ENCODE results near the gene TMEM121. TPM values are rescaled to one million over a fixed set of nuclear protein-coding genes. Genes with fewer than 3 reads are reported as not detected.
A peak's percentile ranks its signal among the peaks of the same experiment; 100 is the strongest.

Gene TMEM121
- total and polyA plus RNA-seq, 7 experiments from 2014 or later = 0.83 to 5.7 (median 3.7) TPM

DNA sequence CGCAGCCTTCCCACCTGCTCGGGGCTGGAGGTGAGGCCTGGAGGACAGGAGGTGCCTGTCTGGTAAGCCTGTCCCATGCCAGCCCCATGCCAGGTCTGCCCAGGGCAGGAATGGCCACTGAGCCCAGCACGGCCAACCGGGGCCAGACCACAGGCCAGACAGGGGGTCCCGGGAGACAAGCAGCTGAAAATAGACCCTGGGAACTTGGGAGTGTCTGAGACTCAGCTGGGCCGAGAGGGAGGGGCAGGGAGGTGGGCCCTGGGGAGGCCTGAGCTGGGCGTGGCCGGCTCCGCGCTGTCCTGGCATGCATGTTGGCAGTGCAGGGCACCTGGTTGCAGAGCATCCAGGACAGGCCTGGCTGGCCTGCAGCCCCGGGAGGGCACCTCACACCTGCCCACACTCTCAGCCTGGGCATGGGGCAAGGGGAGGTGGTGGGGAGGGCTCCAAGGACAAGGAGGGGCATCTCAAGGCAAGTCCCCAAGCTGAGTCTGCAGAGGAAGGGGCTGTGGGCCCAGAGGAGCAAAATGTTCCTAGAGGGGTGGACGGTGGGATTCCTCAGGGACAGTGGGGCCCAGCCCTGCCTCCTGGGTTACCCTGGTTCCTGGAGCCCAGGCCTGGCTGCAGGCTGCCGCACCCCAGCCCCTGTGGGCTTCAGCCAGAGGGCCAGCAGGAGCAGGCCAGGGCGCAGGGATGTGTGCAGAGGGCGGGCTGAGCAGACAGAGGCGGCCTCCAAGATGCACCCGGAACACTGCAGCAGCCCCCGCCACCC is 42.9 kb upstream of the TMEM121 start:
- POLR2A ChIA-PET = interaction anchor here (0.9 to 1.0 kb wide), 2 partner anchors 13 to 182 kb away, joined by 3 to 4 read pairs; partner anchors contain the start of gene BRF1
- no peak overlapping the region for H3K4me3 ChIP-seq (ENCODE audit: low read length)
- Mint-ChIP-seq H3K4me3 (peak overlapping the region in 2 of 10 donors; percentile 25 to 92), H3K4me1 (peaks cover 24 to 59% (median 43%) of the 10 kb centered on the region in 7 donors), H3K27ac (peak overlapping the region; percentile 91 to 100 (median 99)), H3K9me3 (peaks cover 0 to 6% (median 0%) of the 10 kb centered on the region in 11 donors), H3K36me3 (peaks cover 0 to 2% (median 0%) of the 10 kb centered on the region in 5 donors), H3K27me3 (peaks cover 0 to 20% (median 0%) of the 10 kb centered on the region in 5 donors)
- ATAC-seq (no peak), DNase-seq (peak in 2 of 9 donors; percentile 16 to 24)
- intact Hi-C loops (cut with micrococcal nuclease) = no loop called here
- H3K4me1 ChIP-seq (ENCODE audit: control insufficient read depth in 2 of 2, insufficient read depth in 2 of 2, low read length in 2 of 2) = peaks cover 50 to 73% of the 10 kb centered on the region in 2 donors
- CTCF ChIA-PET = interaction anchor here (1.0 to 3.1 kb wide), 2 partner anchors 113 kb away, joined by 5 to 20 read pairs; no protein-coding TSS in a partner anchor
- H3K27ac ChIP-seq (ENCODE audit: low read depth, low read length) = peak overlapping the region; percentile 100
- no peaks in the 10 kb centered on the region for H3K36me3 ChIP-seq (ENCODE audit: control insufficient read depth in 2 of 3, insufficient read depth in 3 of 3, low read length in 3 of 3)
- H3K27me3 ChIP-seq (ENCODE audit: control insufficient read depth in 2 of 2, insufficient read depth in 2 of 2, low read length in 2 of 2) = no peaks in the 10 kb centered on the region
- no peaks in the 10 kb centered on the region for H3K9me3 ChIP-seq (ENCODE audit: control insufficient read depth in 2 of 3, low read length in 3 of 3)

GRCh38 chr14:105484069-105484996 is 42.0 kb upstream of the TMEM121 start:
- H3K27me3 Mint-ChIP-seq = peaks cover 0 to 17% (median 0%) of the 10 kb centered on the region in 5 donors
- intact Hi-C loops (cut with micrococcal nuclease) = no loop called here
- H3K4me3 ChIP-seq (ENCODE audit: low read length) = no peak overlapping the region
- H3K9me3 ChIP-seq (ENCODE audit: control insufficient read depth in 2 of 3, low read length in 3 of 3) = no peaks in the 10 kb centered on the region
- peak overlapping the region; percentile 100 for H3K27ac ChIP-seq (ENCODE audit: low read depth, low read length)
- peaks cover 0 to 6% (median 0%) of the 10 kb centered on the region in 11 donors for H3K9me3 Mint-ChIP-seq
- H3K4me1 ChIP-seq (ENCODE audit: control insufficient read depth in 2 of 2, insufficient read depth in 2 of 2, low read length in 2 of 2) = peaks cover 58 to 81% of the 10 kb centered on the region in 2 donors
- H3K36me3 ChIP-seq (ENCODE audit: control insufficient read depth in 2 of 3, insufficient read depth in 3 of 3, low read length in 3 of 3) = no peaks in the 10 kb centered on the region
- no peaks in the 10 kb centered on the region for H3K27me3 ChIP-seq (ENCODE audit: control insufficient read depth in 2 of 2, insufficient read depth in 2 of 2, low read length in 2 of 2)
- peak overlapping the region; percentile 91 to 100 (median 98) for H3K27ac Mint-ChIP-seq
- H3K36me3 Mint-ChIP-seq = peaks cover 0 to 2% (median 0%) of the 10 kb centered on the region in 5 donors
- peak overlapping the region; percentile 23 to 89 (median 62) for H3K4me3 Mint-ChIP-seq
- POLR2A ChIA-PET = interaction anchor here (1.0 kb wide), 1 partner anchor 14 kb away, joined by 4 read pairs; no protein-coding TSS in a partner anchor
- DNase-seq (peak in 7 of 9 donors; percentile 63 to 87 (median 79)), ATAC-seq (no peak)
- CTCF ChIA-PET = interaction anchor here (1.0 kb wide), 1 partner anchor 114 kb away, joined by 5 read pairs; no protein-coding TSS in a partner anchor
- H3K4me1 Mint-ChIP-seq = peaks cover 27 to 61% (median 46%) of the 10 kb centered on the region in 7 donors

GRCh38 chr14:105484997-105485393 is 41.4 kb upstream of the TMEM121 start:
- H3K36me3 ChIP-seq (ENCODE audit: control insufficient read depth in 2 of 3, insufficient read depth in 3 of 3, low read length in 3 of 3) = no peaks in the 10 kb centered on the region
- H3K4me1 ChIP-seq (ENCODE audit: control insufficient read depth in 2 of 2, insufficient read depth in 2 of 2, low read length in 2 of 2) = peaks cover 61 to 76% of the 10 kb centered on the region in 2 donors
- H3K9me3 ChIP-seq (ENCODE audit: control insufficient read depth in 2 of 3, low read length in 3 of 3) = no peaks in the 10 kb centered on the region
- POLR2A ChIA-PET = no interaction called here
- intact Hi-C loops (cut with micrococcal nuclease) = no loop called here
- CTCF ChIA-PET = no interaction called here
- H3K27me3 ChIP-seq (ENCODE audit: control insufficient read depth in 2 of 2, insufficient read depth in 2 of 2, low read length in 2 of 2) = no peaks in the 10 kb centered on the region
- peak overlapping the region in 6 of 10 donors; percentile 25 to 89 (median 60) for H3K4me3 Mint-ChIP-seq
- H3K27me3 Mint-ChIP-seq = peaks cover 0 to 11% (median 0%) of the 10 kb centered on the region in 5 donors
- H3K36me3 Mint-ChIP-seq = peaks cover 0 to 2% (median 0%) of the 10 kb centered on the region in 5 donors
- DNase-seq (peak in 2 of 9 donors; percentile 25 to 30), ATAC-seq (no peak)
- peak overlapping the region; percentile 91 to 100 (median 98) for H3K27ac Mint-ChIP-seq
- peaks cover 0 to 6% (median 0%) of the 10 kb centered on the region in 11 donors for H3K9me3 Mint-ChIP-seq
- H3K27ac ChIP-seq (ENCODE audit: low read depth, low read length) = peak overlapping the region; percentile 100
- peaks cover 25 to 59% (median 50%) of the 10 kb centered on the region in 7 donors for H3K4me1 Mint-ChIP-seq
- no peak overlapping the region for H3K4me3 ChIP-seq (ENCODE audit: low read length)

GRCh38 chr14:105485739-105486162 is 40.6 kb upstream of the TMEM121 start:
- no peaks in the 10 kb centered on the region for H3K36me3 ChIP-seq (ENCODE audit: control insufficient read depth in 2 of 3, insufficient read depth in 3 of 3, low read length in 3 of 3)
- H3K4me1 ChIP-seq (ENCODE audit: control insufficient read depth in 2 of 2, insufficient read depth in 2 of 2, low read length in 2 of 2) = peaks cover 53 to 69% of the 10 kb centered on the region in 2 donors
- DNase-seq (peak in 6 of 9 donors; percentile 39 to 57 (median 50)), ATAC-seq (no peak)
- peak overlapping the region in 9 of 10 donors; percentile 13 to 89 (median 72) for H3K4me3 Mint-ChIP-seq
- H3K9me3 ChIP-seq (ENCODE audit: control insufficient read depth in 2 of 3, low read length in 3 of 3) = no peaks in the 10 kb centered on the region
- POLR2A ChIA-PET = interaction anchor here (0.7 to 1.0 kb wide), 3 partner anchors 26 to 185 kb away, joined by 3 to 6 read pairs (median 3); partner anchors contain the start of gene BRF1
- H3K4me1 Mint-ChIP-seq = peaks cover 22 to 52% (median 44%) of the 10 kb centered on the region in 7 donors
- H3K9me3 Mint-ChIP-seq = peaks cover 0 to 6% (median 0%) of the 10 kb centered on the region in 11 donors
- H3K27ac ChIP-seq (ENCODE audit: low read depth, low read length) = peak overlapping the region; percentile 100
- intact Hi-C loops (cut with micrococcal nuclease) = no loop called here
- H3K27ac Mint-ChIP-seq = peak overlapping the region; percentile 78 to 100 (median 98)
- H3K27me3 ChIP-seq (ENCODE audit: control insufficient read depth in 2 of 2, insufficient read depth in 2 of 2, low read length in 2 of 2) = no peaks in the 10 kb centered on the region
- H3K27me3 Mint-ChIP-seq = peaks cover 0 to 3% (median 0%) of the 10 kb centered on the region in 5 donors
- peaks cover 0 to 2% (median 0%) of the 10 kb centered on the region in 5 donors for H3K36me3 Mint-ChIP-seq
- H3K4me3 ChIP-seq (ENCODE audit: low read length) = no peak overlapping the region
- CTCF ChIA-PET = no interaction called here

GRCh38 chr14:105486163-105486973 is 40.0 kb upstream of the TMEM121 start, which contains the start of gene CRIP1:
Gene CRIP1, plus strand, starts transcription at chr14:105486886. Its CDS starts 374 bp downstream, at chr14:105487260.
- no peak for ATAC-seq
- Mint-ChIP-seq H3K36me3 (peaks cover 0 to 2% (median 0%) of the 10 kb centered on the region in 5 donors), H3K9me3 (peaks cover 0 to 6% (median 0%) of the 10 kb centered on the region in 11 donors), H3K27ac (peak within 1 kb of the TSS; percentile 92 to 100 (median 98)), H3K27me3 (no peaks in the 10 kb centered on the region), H3K4me1 (peaks cover 22 to 46% (median 38%) of the 10 kb centered on the region in 7 donors), H3K4me3 (peak within 1 kb of the TSS; percentile 84 to 95 (median 88))
- DNase-seq = peak in 2 of 9 donors; percentile 15 to 16
- Histone ChIP-seq H3K4me1 (ENCODE audit: control insufficient read depth in 2 of 2, insufficient read depth in 2 of 2, low read length in 2 of 2) (peaks cover 47 to 63% of the 10 kb centered on the region in 2 donors), H3K27me3 (ENCODE audit: control insufficient read depth in 2 of 2, insufficient read depth in 2 of 2, low read length in 2 of 2) (no peaks in the 10 kb centered on the region), H3K4me3 (ENCODE audit: low read length) (peak within 1 kb of the TSS; percentile 85), H3K27ac (ENCODE audit: low read depth, low read length) (peak within 1 kb of the TSS; percentile 100), H3K9me3 (ENCODE audit: control insufficient read depth in 2 of 3, low read length in 3 of 3) (no peaks in the 10 kb centered on the region), H3K36me3 (ENCODE audit: control insufficient read depth in 2 of 3, insufficient read depth in 3 of 3, low read length in 3 of 3) (no peaks in the 10 kb centered on the region)
- POLR2A ChIA-PET = interaction anchor here (0.7 to 1.0 kb wide), 3 partner anchors 25 to 185 kb away, joined by 3 to 6 read pairs (median 3); partner anchors contain the start of gene BRF1
- CTCF ChIA-PET = interaction anchor here (0.5 to 0.9 kb wide), 2 partner anchors 115 to 127 kb away, joined by 3 to 4 read pairs; no protein-coding TSS in a partner anchor
- intact Hi-C loops (cut with micrococcal nuclease) = no loop called here

All from naive thymus-derived CD4-positive, alpha-beta T cell (primary cell).